Bronchial epithelial cell (primary cell): Measurements from ENCODE around the gene KRT73. TPM values are rescaled to one million over a fixed set of nuclear protein-coding genes. Genes with fewer than 3 reads are reported as not detected.

Experiments
- DNase-seq: peaks from one replicate; pipeline ENCODE4 v3.0.0-alpha.2; 2010; ENCODE audit warnings: low read depth
- FAIRE-seq: peaks from 2 replicates; lab custom pipeline; 2011; peaks lifted over from hg19 to GRCh38; lab: Jason Lieb, UNC
- H3K27me3 ChIP-seq: 2 replicates; pipeline ENCODE4 v1.5.1; 2011; ENCODE audit warnings: low read length; ENCODE audit not compliant: control insufficient read depth, insufficient read depth
- H3K36me3 ChIP-seq: 2 replicates; pipeline ENCODE4 v1.5.1; 2011; ENCODE audit warnings: low read length; ENCODE audit not compliant: control insufficient read depth, insufficient read depth
- H3K4me3 ChIP-seq: 2 replicates; pipeline ENCODE4 v1.5.1; 2011; ENCODE audit warnings: mild to moderate bottlenecking, low read depth, low read length, control low read depth
- CTCF ChIP-seq: IDR thresholded peaks from 2 replicates; pipeline ENCODE4 v1.5.1; 2011; ENCODE audit warnings: mild to moderate bottlenecking, moderate library complexity, low read length, control low read depth, inconsistent platforms; ENCODE audit not compliant: insufficient read depth, severe bottlenecking
- total RNA-seq: library from RNA; depleted of rRNA; stranded (reverse); fragments of >200 nt; gene quantifications from 2 replicates; pipeline ENCODE4 v1.2.1, GENCODE V29; 2014

KRT73 gene
- total RNA-seq, 1 donor from 2014 or later, result not detected

- DNase-seq (no peak), FAIRE-seq (no peak)
- TF ChIP-seq CTCF, result no peak
- Histone ChIP-seq H3K36me3 (no peaks in the 10 kb centered on the region), H3K4me3 (no peak overlapping the region), H3K27me3 (no peaks in the 10 kb centered on the region)
These were observed 41.0 kb downstream of the KRT73 start for GRCh38 chr12:52577316-52577715.

- H3K27me3 ChIP-seq, result no peaks in the 10 kb centered on the region
- no peak for DNase-seq
- peak; percentile 83 for FAIRE-seq
- no peak overlapping the region for H3K4me3 ChIP-seq
- no peak for TF ChIP-seq CTCF
- no peaks in the 10 kb centered on the region for H3K36me3 ChIP-seq
These were observed 42.4 kb downstream of the KRT73 start for GRCh38 chr12:52575948-52576347.

- no peak for DNase-seq
- FAIRE-seq, result no peak
These were observed 43.1 kb downstream of the KRT73 start for GRCh38 chr12:52575256-52575655.

GRCh38 chr12:52573743-52574142 is 44.6 kb downstream of the KRT73 start, which contains the start of gene KRT74:
Gene KRT74 (minus strand): TSS chr12:52573843. CDS start chr12:52573777, 66 bp downstream.
- no peak for TF ChIP-seq CTCF
- H3K27me3 ChIP-seq, result no peaks in the 10 kb centered on the region
- DNase-seq, result no peak
- FAIRE-seq, result peak; percentile 18
- no peaks in the 10 kb centered on the region for H3K36me3 ChIP-seq
- no peak within 1 kb of the TSS for H3K4me3 ChIP-seq

More at GRCh38 chr12:52575256-52575655, 43.1 kb downstream of the KRT73 start:
- no peak for TF ChIP-seq CTCF
- Histone ChIP-seq H3K36me3 (no peaks in the 10 kb centered on the region), H3K4me3 (no peak overlapping the region), H3K27me3 (no peaks in the 10 kb centered on the region)

- Histone ChIP-seq H3K4me3 (no peak overlapping the region), H3K27me3 (no peaks in the 10 kb centered on the region), H3K36me3 (no peaks in the 10 kb centered on the region)
- no peak for TF ChIP-seq CTCF
- FAIRE-seq (no peak), DNase-seq (no peak)
These were observed 45.1 kb downstream of the KRT73 start for GRCh38 chr12:52573306-52573705.

- DNase-seq (no peak), FAIRE-seq (peak; percentile 91)
- TF ChIP-seq CTCF, result no peak
- H3K27me3 ChIP-seq, result no peaks in the 10 kb centered on the region
- no peak overlapping the region for H3K4me3 ChIP-seq
- H3K36me3 ChIP-seq, result no peaks in the 10 kb centered on the region
These were observed 47.8 kb downstream of the KRT73 start for GRCh38 chr12:52570511-52570910.
